ENCODE measurements around the gene TGIF1.
A peak's percentile ranks its signal among the peaks of the same experiment; 100 is the strongest.

Gene TGIF1

DNA sequence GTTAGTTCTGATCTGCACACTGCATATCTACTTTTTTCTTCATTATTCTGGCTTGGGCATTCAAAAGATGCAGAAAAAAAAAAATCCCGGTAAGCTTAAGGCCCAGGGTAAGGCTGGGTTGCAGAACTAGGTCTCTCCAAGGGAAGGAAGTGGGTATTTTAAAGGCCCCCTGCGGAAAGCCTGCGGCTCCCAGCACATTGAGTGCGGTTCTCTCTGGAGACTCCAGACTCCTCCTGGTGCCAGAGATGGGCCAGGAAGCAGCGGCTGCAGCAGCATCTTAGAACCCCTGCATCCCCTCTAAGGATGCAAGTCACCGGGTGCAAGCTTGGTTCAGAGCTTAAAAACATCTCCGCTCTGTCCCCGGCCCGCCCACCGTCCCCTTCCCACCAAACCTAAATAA lies 49.5 kb downstream of the TGIF1 start:
- H3K4me3 ChIP-seq (ENCODE audit: low read length), result no peak overlapping the region
- peak; percentile 4 for DNase-seq (ENCODE audit: low read depth, low spot score)

DNA sequence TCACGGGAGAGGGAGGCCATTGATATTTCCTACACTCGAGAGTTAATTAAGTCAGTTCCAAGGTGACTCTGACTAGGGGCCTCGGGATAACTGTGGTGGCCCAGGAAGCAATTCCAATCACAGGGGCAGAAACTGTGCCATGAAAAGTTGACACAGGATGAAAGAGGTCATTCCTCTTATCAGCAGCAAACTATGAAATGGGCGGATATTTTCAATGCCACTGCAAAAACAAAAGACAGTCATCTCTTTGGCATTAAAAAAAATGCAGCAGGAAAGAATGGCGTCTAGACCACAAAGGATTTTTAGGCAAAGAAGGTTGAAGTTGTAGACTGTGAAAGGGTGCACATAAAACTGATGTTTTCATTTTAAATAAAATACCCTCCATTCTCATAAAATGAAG lies 50.0 kb downstream of the TGIF1 start:
- no peak overlapping the region for H3K4me3 ChIP-seq (ENCODE audit: low read length)
- no peak for DNase-seq (ENCODE audit: low read depth, low spot score)

DNA sequence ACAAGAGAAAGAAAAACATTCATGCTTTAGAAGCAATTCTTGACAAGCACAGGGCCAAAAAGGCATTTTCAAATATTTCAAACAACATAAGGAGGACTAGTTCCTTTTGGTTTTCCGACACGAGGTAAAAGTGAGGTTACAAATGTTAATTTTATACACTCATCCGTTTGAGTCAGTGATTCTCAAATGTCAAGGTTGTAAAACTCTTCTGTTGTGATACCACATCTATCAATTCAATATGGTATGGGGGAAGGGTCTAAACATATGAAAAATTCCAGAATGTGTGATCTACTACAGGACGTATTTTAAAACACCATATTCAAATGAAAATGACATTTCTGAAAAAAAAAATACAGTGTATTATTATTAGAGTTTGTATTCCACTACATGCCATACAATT lies 52.7 kb downstream of the TGIF1 start:
- no peak for DNase-seq (ENCODE audit: low read depth, low spot score)
- H3K4me3 ChIP-seq (ENCODE audit: low read length), result no peak overlapping the region

DNA sequence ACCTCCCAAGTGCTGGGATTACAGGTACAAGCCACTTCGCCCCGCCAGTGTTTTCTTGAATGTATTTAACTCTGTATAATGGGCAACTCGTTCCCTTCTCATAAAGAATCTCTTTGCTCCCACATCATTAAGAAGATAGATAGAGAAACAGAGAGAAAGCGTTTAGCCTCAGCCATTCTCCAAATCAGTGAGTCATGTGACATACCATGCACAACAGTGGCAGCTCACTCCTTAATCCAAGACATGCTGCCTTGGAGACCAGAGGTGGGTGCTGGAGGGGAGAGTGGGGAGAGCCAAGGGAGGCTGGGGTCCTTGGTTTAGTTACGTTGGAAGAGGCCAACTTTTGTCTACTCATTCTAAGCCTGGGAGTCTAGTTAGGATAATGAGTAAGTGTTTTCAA lies 54.7 kb downstream of the TGIF1 start:
- no peak for DNase-seq (ENCODE audit: low read depth, low spot score)
- no peak overlapping the region for H3K4me3 ChIP-seq (ENCODE audit: low read length)

DNA sequence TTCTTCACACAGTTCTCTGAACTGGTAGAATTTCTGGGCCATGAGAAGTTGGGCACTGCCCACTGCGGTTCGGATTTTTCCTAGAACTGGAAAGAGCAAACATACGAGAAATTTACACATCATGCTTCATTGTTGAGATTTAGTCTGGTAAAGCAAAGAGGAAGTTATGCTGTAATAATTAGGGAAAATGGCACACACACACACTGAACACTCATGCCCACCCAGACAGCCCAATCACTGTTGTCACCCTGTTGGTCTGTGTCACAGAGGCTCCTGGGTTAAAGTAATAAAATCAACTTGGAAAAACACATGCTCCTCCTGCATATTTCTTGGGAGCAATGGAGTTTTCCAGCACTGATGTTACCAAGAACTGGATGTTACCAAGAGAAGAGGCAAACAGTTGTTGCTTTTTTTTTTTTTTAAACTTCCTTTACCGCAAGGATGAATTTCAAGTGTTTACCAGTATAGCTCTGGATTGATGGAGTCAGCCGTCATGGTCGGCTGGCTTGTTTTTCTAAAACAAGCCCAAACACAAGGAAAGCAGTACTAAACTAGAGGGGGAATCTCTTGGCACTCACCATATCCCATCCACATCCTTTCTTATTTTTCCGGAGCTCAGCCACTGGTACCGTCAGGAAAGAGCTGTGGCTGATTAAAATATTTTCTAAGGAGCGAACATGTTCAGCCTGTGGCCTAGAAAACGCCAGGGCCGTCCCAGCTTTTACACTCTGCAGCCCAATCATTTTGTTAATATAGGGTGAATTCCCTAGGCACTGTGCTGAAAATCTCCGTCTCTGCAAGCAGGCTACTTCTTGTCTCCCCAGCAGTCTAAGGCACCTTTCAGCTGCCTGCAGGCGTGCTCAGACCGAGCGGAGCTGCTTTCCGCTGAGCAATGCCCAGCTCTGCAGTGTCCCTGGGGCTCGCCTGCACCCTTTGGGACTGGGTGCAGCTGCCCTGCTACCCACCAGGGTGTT lies 58.9 kb downstream of the TGIF1 start:
- no peak overlapping the region for H3K4me3 ChIP-seq (ENCODE audit: low read length)
- DNase-seq (ENCODE audit: low read depth, low spot score), result no peak

Data from Jurkat, Clone E6-1 (cell line).